ENCODE results near the gene RBBP5.

GRCh38 chr1:205046870-205047269, 74.9 kb downstream of the RBBP5 start:
- no peak for TF ChIP-seq POLR2A (IDR thresholded peaks at IDR 0.05; ENCODE audit: low read depth, low read length)
- TF ChIP-seq TAF1 (IDR thresholded peaks at IDR 0.05; ENCODE audit: low read depth, low read length) = no peak
- no peak for TF ChIP-seq PAX5 (IDR thresholded peaks at IDR 0.05; ENCODE audit: insufficient read depth, low read length, severe bottlenecking)
- no peak for TF ChIP-seq POLR2AphosphoS5 (IDR thresholded peaks at IDR 0.05; ENCODE audit: low read depth, low read length)
- TF ChIP-seq POU2F2 (IDR thresholded peaks at IDR 0.05; ENCODE audit: low read depth, low read length) = no peak
- TF ChIP-seq SPI1 (IDR thresholded peaks at IDR 0.05; ENCODE audit: low read depth, low read length) = no peak
